ENCODE measurements around the gene KCNAB1. TPM values are rescaled to one million over a fixed set of nuclear protein-coding genes. Genes with fewer than 3 reads are reported as not detected.

Gene KCNAB1
- total and polyA plus RNA-seq, 2 donors (not counting 3 experiments of a cell fraction or from before 2014, with no cell fraction given) = 0.21 TPM; not detected in 1

DNA sequence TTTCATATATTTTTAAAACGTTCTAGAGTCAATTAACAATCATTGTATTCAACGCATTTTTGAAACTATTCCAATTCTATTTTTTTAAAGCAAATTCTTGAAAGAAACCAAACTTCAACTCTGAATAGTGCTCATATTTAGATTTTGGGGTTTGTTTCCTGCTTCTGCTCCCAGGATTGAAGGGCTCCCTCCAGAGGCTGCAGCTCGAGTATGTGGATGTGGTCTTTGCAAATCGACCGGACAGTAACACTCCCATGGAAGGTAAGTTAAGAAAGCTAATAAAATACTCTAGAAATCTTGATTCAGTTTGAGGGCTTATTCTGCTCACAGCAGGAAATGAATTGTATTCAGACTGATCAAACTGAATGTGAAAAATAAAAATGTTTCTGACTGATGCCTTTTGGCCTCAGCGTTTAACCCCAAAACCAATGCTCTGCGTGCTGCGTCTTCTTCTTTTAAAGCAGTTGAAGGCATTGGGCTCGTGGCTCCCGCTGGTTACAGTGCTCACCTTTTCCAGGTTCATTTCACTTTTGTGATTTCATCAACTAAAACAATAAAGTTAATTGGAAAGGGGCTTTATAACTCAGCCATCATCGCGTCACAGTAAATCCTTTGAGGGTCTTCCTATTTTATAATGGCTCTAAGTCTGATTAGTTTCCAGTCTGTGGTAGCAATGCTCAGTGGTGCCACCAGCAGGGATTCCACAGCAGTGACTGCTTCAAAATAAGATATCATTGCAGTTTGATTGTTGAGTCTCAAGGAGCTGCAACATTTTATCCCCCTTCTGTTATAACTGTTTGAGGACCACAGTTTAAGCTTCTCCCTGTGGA is 354.4 kb downstream of the KCNAB1 start:
- TF ChIP-seq CTCF (IDR thresholded peaks at IDR 0.05; ENCODE audit: extremely low read depth in 1 of 2, insufficient read depth in 1 of 2, low read depth in 1 of 2, low read length in 2 of 2) (peak; percentile 29 to 43), FOS (IDR thresholded peaks at IDR 0.05; ENCODE audit: borderline replicate concordance, insufficient read depth, low read length) (no peak)
- no peak overlapping the region for H3K27ac ChIP-seq (ENCODE audit: insufficient read depth, low read depth, low read length)
- H3K27me3 ChIP-seq (ENCODE audit: control insufficient read depth in 2 of 2, insufficient read depth in 2 of 2, low read length in 2 of 2) = no peaks in the 10 kb centered on the region
- no peak for FAIRE-seq
- CTCF ChIA-PET = interaction anchor here (0.7 to 4.6 kb wide), 27 partner anchors 9 to 662 kb away, joined by 3 to 45 read pairs (median 4); no protein-coding TSS in a partner anchor
- dilution Hi-C loops (cut with MboI; ENCODE audit: extremely low pct_ligation_motif_present, low sequenced_read_pairs) = no loop called here
- no peak overlapping the region for H2AFZ ChIP-seq (ENCODE audit: low read depth, low read length)
- no peaks in the 10 kb centered on the region for H3K9me3 ChIP-seq (replicated peaks; ENCODE audit: control insufficient read depth, insufficient read depth, low read length)
- no peak overlapping the region for H3K4me3 ChIP-seq (replicated peaks in 1 of 3; ENCODE audit: insufficient read depth in 1 of 3, low read depth in 1 of 3, low read length in 3 of 3)
- DNase-seq (ENCODE audit: low read depth, low spot score) = no peak
- no peak overlapping the region for H3K9ac ChIP-seq (replicated peaks; ENCODE audit: extremely low read depth, insufficient read depth, low read length)
- no peak overlapping the region for H3K4me2 ChIP-seq (ENCODE audit: insufficient read depth, low read length)
- no peaks in the 10 kb centered on the region for H3K36me3 ChIP-seq (ENCODE audit: control insufficient read depth in 2 of 2, extremely low read depth in 1 of 2, insufficient read depth in 2 of 2, low read length in 2 of 2)
- H3K79me2 ChIP-seq (ENCODE audit: control insufficient read depth, insufficient read depth, low read length) = no peaks in the 10 kb centered on the region
- no TSS peak for BruUV-seq (replicated peaks)
- H3K4me1 ChIP-seq (ENCODE audit: control insufficient read depth, extremely low read depth, insufficient read depth, low read length) = no peaks in the 10 kb centered on the region
- intact Hi-C loops (cut with micrococcal nuclease) = loop anchor here (1.0 kb wide), 2 partner anchors 35 to 322 kb away; no protein-coding TSS in a partner anchor
- no peaks in the 10 kb centered on the region for H4K20me1 ChIP-seq (replicated peaks; ENCODE audit: control insufficient read depth, extremely low read depth, insufficient read depth, low read length)
- H3K9me1 ChIP-seq (replicated peaks; ENCODE audit: control insufficient read depth, extremely low read depth, insufficient read depth, low read length) = no peaks in the 10 kb centered on the region
- POLR2A ChIA-PET = no interaction called here

DNA sequence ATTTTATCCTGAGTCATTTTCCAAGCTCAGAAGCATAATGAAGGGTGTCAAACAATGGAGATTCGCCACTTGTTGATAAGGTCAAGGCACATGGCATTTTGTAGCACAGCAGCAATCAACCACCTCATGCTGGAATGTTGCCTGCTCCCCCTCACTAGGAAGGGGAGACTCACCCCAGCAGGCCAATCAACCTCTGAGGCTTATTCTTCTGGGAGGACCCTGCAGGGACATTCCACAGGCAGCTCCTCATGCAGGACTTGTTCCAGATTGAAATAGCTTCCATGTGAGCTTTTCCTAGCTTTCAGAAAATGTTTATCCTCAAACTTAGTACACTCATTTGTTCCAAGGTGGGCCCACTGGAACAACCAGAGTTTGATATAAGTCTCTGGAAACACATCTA is 356.9 kb downstream of the KCNAB1 start:
- H3K4me1 ChIP-seq (ENCODE audit: control insufficient read depth, extremely low read depth, insufficient read depth, low read length) = no peaks in the 10 kb centered on the region
- no peak overlapping the region for H3K27ac ChIP-seq (ENCODE audit: insufficient read depth, low read depth, low read length)
- H3K9me1 ChIP-seq (replicated peaks; ENCODE audit: control insufficient read depth, extremely low read depth, insufficient read depth, low read length) = no peaks in the 10 kb centered on the region
- DNase-seq (ENCODE audit: low read depth, low spot score) (no peak), FAIRE-seq (no peak)
- H3K27me3 ChIP-seq (ENCODE audit: control insufficient read depth in 2 of 2, insufficient read depth in 2 of 2, low read length in 2 of 2) = no peaks in the 10 kb centered on the region
- dilution Hi-C loops (cut with MboI; ENCODE audit: extremely low pct_ligation_motif_present, low sequenced_read_pairs) (no loop called here), intact Hi-C loops (cut with micrococcal nuclease) (no loop called here)
- no peak overlapping the region for H2AFZ ChIP-seq (ENCODE audit: low read depth, low read length)
- no peaks in the 10 kb centered on the region for H3K9me3 ChIP-seq (replicated peaks; ENCODE audit: control insufficient read depth, insufficient read depth, low read length)
- no peaks in the 10 kb centered on the region for H4K20me1 ChIP-seq (replicated peaks; ENCODE audit: control insufficient read depth, extremely low read depth, insufficient read depth, low read length)
- H3K79me2 ChIP-seq (ENCODE audit: control insufficient read depth, insufficient read depth, low read length) = no peaks in the 10 kb centered on the region
- H3K4me2 ChIP-seq (ENCODE audit: insufficient read depth, low read length) = no peak overlapping the region
- TF ChIP-seq GATA2 (IDR thresholded peaks at IDR 0.05; ENCODE audit: insufficient read depth, insufficient read length, low read depth, low read length) = no peak
- TF ChIP-seq POLR2A (IDR thresholded peaks at IDR 0.05; ENCODE audit: low read depth, low read length) = no peak
- no peak for TF ChIP-seq FOS (IDR thresholded peaks at IDR 0.05; ENCODE audit: borderline replicate concordance, insufficient read depth, low read length)
- TF ChIP-seq CTCF (IDR thresholded peaks at IDR 0.05; ENCODE audit: extremely low read depth in 1 of 2, insufficient read depth in 1 of 2, low read depth in 1 of 2, low read length in 2 of 2) = no peak
- TF ChIP-seq, protein P1, sequence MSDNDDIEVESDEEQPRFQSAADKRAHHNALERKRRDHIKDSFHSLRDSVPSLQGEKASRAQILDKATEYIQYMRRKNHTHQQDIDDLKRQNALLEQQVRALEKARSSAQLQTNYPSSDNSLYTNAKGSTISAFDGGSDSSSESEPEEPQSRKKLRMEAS (IDR thresholded peaks at IDR 0.05; ENCODE audit: insufficient read depth, insufficient read length) = no peak
- no peak for TF ChIP-seq JUN (IDR thresholded peaks at IDR 0.05; ENCODE audit: borderline replicate concordance, insufficient read depth, insufficient read length, low read depth)
- TF ChIP-seq EZH2 (IDR thresholded peaks at IDR 0.05; ENCODE audit: borderline replicate concordance, low read depth, low read length, severe bottlenecking) = no peak
- TF ChIP-seq MYC (IDR thresholded peaks at IDR 0.05; ENCODE audit: low read depth, low read length) = no peak
- TF ChIP-seq POLR2AphosphoS5 (IDR thresholded peaks at IDR 0.05; ENCODE audit: insufficient read depth, low read depth, low read length) = no peak
- CTCF ChIA-PET = interaction anchor here (1.3 kb wide), 1 partner anchor 327 kb away, joined by 4 read pairs; no protein-coding TSS in a partner anchor
- no peaks in the 10 kb centered on the region for H3K36me3 ChIP-seq (ENCODE audit: control insufficient read depth in 2 of 2, extremely low read depth in 1 of 2, insufficient read depth in 2 of 2, low read length in 2 of 2)
- H3K9ac ChIP-seq (replicated peaks; ENCODE audit: extremely low read depth, insufficient read depth, low read length) = no peak overlapping the region
- H3K4me3 ChIP-seq (replicated peaks in 1 of 3; ENCODE audit: insufficient read depth in 1 of 3, low read depth in 1 of 3, low read length in 3 of 3) = no peak overlapping the region
- POLR2A ChIA-PET = no interaction called here
- no TSS peak for BruUV-seq (replicated peaks)

All from endothelial cell of umbilical vein (primary cell).